ENCODE results near the gene USP7. TPM values are rescaled to one million over a fixed set of nuclear protein-coding genes. Genes with fewer than 3 reads are reported as not detected.

The USP7 gene
- total RNA-seq, 2 experiments from 2014 or later, result 259 to 268 TPM

GRCh38 chr16:8900343-8900742 lies 63.4 kb downstream of the USP7 start:
- Histone ChIP-seq H3K27me3 (ENCODE audit: control insufficient read depth in 1 of 2, insufficient read depth in 2 of 2, low read length in 2 of 2) (no peaks in the 10 kb centered on the region), H3K27ac (ENCODE audit: low read depth in 1 of 2, low read length in 2 of 2) (no peak overlapping the region), H3K9me3 (ENCODE audit: control insufficient read depth in 1 of 2, insufficient read depth in 1 of 2, low read length in 2 of 2) (no peaks in the 10 kb centered on the region), H3K4me1 (ENCODE audit: insufficient read depth, low read length) (no peaks in the 10 kb centered on the region), H3K36me3 (ENCODE audit: insufficient read depth, low read length) (peaks cover 97% of the 10 kb centered on the region), H3K4me3 (ENCODE audit: low read length) (no peak overlapping the region)
- no peak overlapping the region for H3K27ac Mint-ChIP-seq
- TF ChIP-seq, protein P1, sequence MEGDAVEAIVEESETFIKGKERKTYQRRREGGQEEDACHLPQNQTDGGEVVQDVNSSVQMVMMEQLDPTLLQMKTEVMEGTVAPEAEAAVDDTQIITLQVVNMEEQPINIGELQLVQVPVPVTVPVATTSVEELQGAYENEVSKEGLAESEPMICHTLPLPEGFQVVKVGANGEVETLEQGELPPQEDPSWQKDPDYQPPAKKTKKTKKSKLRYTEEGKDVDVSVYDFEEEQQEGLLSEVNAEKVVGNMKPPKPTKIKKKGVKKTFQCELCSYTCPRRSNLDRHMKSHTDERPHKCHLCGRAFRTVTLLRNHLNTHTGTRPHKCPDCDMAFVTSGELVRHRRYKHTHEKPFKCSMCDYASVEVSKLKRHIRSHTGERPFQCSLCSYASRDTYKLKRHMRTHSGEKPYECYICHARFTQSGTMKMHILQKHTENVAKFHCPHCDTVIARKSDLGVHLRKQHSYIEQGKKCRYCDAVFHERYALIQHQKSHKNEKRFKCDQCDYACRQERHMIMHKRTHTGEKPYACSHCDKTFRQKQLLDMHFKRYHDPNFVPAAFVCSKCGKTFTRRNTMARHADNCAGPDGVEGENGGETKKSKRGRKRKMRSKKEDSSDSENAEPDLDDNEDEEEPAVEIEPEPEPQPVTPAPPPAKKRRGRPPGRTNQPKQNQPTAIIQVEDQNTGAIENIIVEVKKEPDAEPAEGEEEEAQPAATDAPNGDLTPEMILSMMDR (IDR thresholded peaks at IDR 0.05), result no peak
- DNase-seq (no peak), ATAC-seq (ENCODE audit: poor library complexity) (no peak)
- intact Hi-C loops (cut with DNase I, micrococcal nuclease), result loop anchor here in 1 of 2 experiments (10.0 kb wide), 1 partner anchor 234 kb away; no protein-coding TSS in a partner anchor
- H3K36me3 Mint-ChIP-seq (ENCODE audit: low read depth), result peaks cover 97% of the 10 kb centered on the region
- no peaks in the 10 kb centered on the region for H3K9me3 Mint-ChIP-seq
- no peak overlapping the region for H3K4me3 Mint-ChIP-seq
- H3K4me1 Mint-ChIP-seq (ENCODE audit: low read depth), result no peaks in the 10 kb centered on the region
- ChIA-PET POLR2A (interaction anchor here (0.7 kb wide), 1 partner anchor 39 kb away, joined by 3 read pairs; no protein-coding TSS in a partner anchor), CTCF (interaction anchor here (0.9 to 1.3 kb wide), 2 partner anchors 25 to 108 kb away, joined by 3 read pairs; no protein-coding TSS in a partner anchor)
- H3K27me3 Mint-ChIP-seq, result no peaks in the 10 kb centered on the region

DNA sequence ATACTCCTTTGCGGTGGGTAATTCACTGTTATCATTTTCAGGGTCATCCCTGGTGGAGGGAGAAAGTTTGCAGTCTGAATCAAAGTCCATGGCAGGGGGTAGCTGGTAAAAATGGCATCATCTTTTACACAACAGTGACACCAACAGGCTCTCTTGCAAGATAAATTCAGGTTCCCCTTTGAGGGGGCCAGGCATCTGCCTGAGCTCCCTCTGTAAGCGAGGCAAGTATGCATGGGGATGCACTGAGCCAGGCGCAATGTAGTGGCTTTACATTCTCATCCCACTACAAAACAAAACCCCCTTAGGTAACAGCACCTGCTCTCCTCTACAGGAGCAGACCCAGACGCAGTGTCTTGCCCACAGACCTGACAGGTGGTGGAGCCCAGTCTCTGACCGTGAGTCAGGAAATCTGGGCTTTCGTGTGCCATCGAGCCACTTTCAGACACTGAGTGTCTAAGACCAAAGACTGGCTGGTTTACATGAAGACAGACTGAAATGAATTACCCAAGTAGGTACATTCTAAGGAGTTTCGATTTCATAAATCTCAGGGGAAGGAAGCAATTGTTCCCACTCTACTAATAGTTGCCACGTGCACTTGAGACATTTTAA lies 63.9 kb downstream of the USP7 start:
- H3K9me3 Mint-ChIP-seq, result no peaks in the 10 kb centered on the region
- no peaks in the 10 kb centered on the region for H3K4me1 Mint-ChIP-seq (ENCODE audit: low read depth)
- no peak for DNase-seq
- peak overlapping the region; percentile 15 for H3K27ac Mint-ChIP-seq
- intact Hi-C loops (cut with DNase I, micrococcal nuclease), result loop anchor here in 1 of 2 experiments (10.0 kb wide), 1 partner anchor 235 kb away; no protein-coding TSS in a partner anchor
- no peak overlapping the region for H3K4me3 ChIP-seq (ENCODE audit: low read length)
- peaks cover 97% of the 10 kb centered on the region for H3K36me3 Mint-ChIP-seq (ENCODE audit: low read depth)
- TF ChIP-seq, protein P1 (IDR thresholded peaks at IDR 0.05), result no peak
- H3K27ac ChIP-seq (ENCODE audit: low read depth in 1 of 2, low read length in 2 of 2), result no peak overlapping the region
- POLR2A ChIA-PET, result interaction anchor here (0.7 kb wide), 1 partner anchor 38 kb away, joined by 3 read pairs; no protein-coding TSS in a partner anchor
- no peaks in the 10 kb centered on the region for H3K9me3 ChIP-seq (ENCODE audit: control insufficient read depth in 1 of 2, insufficient read depth in 1 of 2, low read length in 2 of 2)
- H3K36me3 ChIP-seq (ENCODE audit: insufficient read depth, low read length), result peaks cover 97% of the 10 kb centered on the region
- H3K4me1 ChIP-seq (ENCODE audit: insufficient read depth, low read length), result no peaks in the 10 kb centered on the region
- H3K27me3 ChIP-seq (ENCODE audit: control insufficient read depth in 1 of 2, insufficient read depth in 2 of 2, low read length in 2 of 2), result no peaks in the 10 kb centered on the region
- no peaks in the 10 kb centered on the region for H3K27me3 Mint-ChIP-seq
- no peak for ATAC-seq (ENCODE audit: poor library complexity)
- CTCF ChIA-PET, result interaction anchor here (0.9 to 4.3 kb wide), 3 partner anchors 25 to 109 kb away, joined by 3 to 15 read pairs (median 3); no protein-coding TSS in a partner anchor
- no peak overlapping the region for H3K4me3 Mint-ChIP-seq

DNA sequence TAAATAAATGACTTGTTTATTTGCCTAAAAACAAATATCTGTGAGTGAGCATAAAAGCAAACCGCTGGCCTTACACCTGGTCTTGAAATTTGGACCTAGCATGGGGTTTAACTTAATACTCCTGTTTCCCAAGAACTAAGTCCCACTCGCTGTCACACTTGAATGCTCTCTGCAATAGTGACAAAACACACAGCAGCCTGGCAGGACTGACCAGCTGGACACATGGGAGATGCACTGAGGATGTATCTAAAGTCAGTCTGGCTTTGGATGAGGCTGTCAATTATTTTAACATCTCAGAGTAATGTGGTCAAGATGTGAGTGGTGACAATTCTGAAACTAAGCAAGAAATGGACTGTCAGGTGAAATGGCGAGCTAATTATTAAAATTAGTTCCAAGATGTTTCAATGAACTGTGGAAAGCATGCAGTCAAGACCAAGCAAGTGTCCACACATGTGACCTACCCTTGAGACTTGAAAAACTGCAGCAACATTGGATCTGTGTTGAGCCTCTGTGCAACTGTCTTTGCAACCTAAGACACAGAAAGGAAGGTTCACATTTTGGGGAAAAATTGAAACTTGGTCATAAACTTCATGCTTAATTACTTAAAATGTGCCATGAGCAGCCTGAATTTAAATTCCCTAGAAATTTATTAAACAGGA lies 64.9 kb downstream of the USP7 start:
- Histone ChIP-seq H3K27me3 (ENCODE audit: control insufficient read depth in 1 of 2, insufficient read depth in 2 of 2, low read length in 2 of 2) (no peaks in the 10 kb centered on the region), H3K36me3 (ENCODE audit: insufficient read depth, low read length) (peaks cover 97% of the 10 kb centered on the region), H3K4me1 (ENCODE audit: insufficient read depth, low read length) (no peaks in the 10 kb centered on the region), H3K4me3 (ENCODE audit: low read length) (no peak overlapping the region), H3K27ac (ENCODE audit: low read depth in 1 of 2, low read length in 2 of 2) (no peak overlapping the region), H3K9me3 (ENCODE audit: control insufficient read depth in 1 of 2, insufficient read depth in 1 of 2, low read length in 2 of 2) (no peaks in the 10 kb centered on the region)
- no peaks in the 10 kb centered on the region for H3K4me1 Mint-ChIP-seq (ENCODE audit: low read depth)
- TF ChIP-seq, protein P1 (IDR thresholded peaks at IDR 0.05), result no peak
- no peak for ATAC-seq (ENCODE audit: poor library complexity)
- intact Hi-C loops (cut with DNase I, micrococcal nuclease), result no loop called here
- CTCF ChIA-PET, result interaction anchor here (4.3 kb wide), 1 partner anchor 38 kb away, joined by 15 read pairs; no protein-coding TSS in a partner anchor
- no peaks in the 10 kb centered on the region for H3K27me3 Mint-ChIP-seq
- H3K9me3 Mint-ChIP-seq, result no peaks in the 10 kb centered on the region
- peak overlapping the region; percentile 30 for H3K27ac Mint-ChIP-seq
- H3K4me3 Mint-ChIP-seq, result no peak overlapping the region
- peaks cover 98% of the 10 kb centered on the region for H3K36me3 Mint-ChIP-seq (ENCODE audit: low read depth)
- no peak for DNase-seq
- POLR2A ChIA-PET, result no interaction called here

All from CD4-positive, alpha-beta T cell (primary cell).